Measurements from ENCODE around the gene MET.

Gene MET

GRCh38 chr7:116692401-116693308 lies 20.7 kb downstream of the MET start:
- H3K36me3 ChIP-seq (ENCODE audit: control insufficient read depth in 2 of 2, insufficient read depth in 1 of 2, low read length in 2 of 2): peaks cover 0 to 6% of the 10 kb centered on the region in 2 experiments; a peak in 1 of 3 replicates
- ChIA-PET CTCF (no interaction called here), POLR2A (interaction anchor here (1.1 kb wide), 1 partner anchor 16 kb away, joined by 3 read pairs; no protein-coding TSS in a partner anchor)
- no peak overlapping the region for H3K4me3 ChIP-seq (ENCODE audit: low read depth, low read length)
- no peaks in the 10 kb centered on the region for H3K9me3 ChIP-seq (ENCODE audit: control insufficient read depth, insufficient read depth, low read depth, low read length)
- H3K4me1 ChIP-seq (ENCODE audit: control insufficient read depth, insufficient read depth, low read length): no peaks in the 10 kb centered on the region; the same call in 1 of the 2 replicates
- no peak overlapping the region for H3K27ac ChIP-seq (ENCODE audit: extremely low read depth, low read depth, low read length)
- peak; percentile 27; the same call in 1 of the 2 replicates for TF ChIP-seq PRDM1 (tag by site-specific recombination; IDR thresholded peaks at IDR 0.05)
- TF ChIP-seq ZIC2 (tag by site-specific recombination; IDR thresholded peaks at IDR 0.05): no peak

DNA sequence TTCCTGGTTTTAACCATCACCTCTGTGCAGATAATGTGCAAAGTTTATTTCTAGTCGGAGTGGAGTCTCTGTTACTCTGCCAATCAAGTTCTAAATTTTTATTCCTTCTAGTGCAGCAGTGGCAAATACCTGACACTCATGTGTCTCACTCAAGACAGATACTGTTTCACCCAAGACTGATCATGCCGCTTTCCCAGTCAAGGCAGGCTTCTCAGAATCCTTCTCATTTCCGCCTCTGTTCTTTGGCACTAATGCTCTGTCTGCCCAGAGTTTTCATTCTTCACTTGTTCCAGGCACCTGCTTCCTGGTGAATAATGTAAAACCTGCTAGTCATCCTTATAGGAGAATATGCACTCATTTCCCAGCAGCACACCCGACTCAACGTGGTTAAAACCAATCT lies 24.7 kb downstream of the MET start:
- no peaks in the 10 kb centered on the region for H3K4me1 ChIP-seq (ENCODE audit: control insufficient read depth, insufficient read depth, low read length)
- POLR2A ChIA-PET: no interaction called here
- no peak overlapping the region for H3K4me3 ChIP-seq (ENCODE audit: low read depth, low read length)
- TF ChIP-seq GLI2 (tag by site-specific recombination; IDR thresholded peaks at IDR 0.05; ENCODE audit: borderline replicate concordance, low read depth) (no peak), ZNF324 (tag by site-specific recombination; IDR thresholded peaks at IDR 0.05) (no peak), HOXC10 (CRISPR knock-in tag; IDR thresholded peaks at IDR 0.05) (no peak), ZNF16 (tag by site-specific recombination; IDR thresholded peaks at IDR 0.05; ENCODE audit: low read depth) (no peak), ZNF274 (IDR thresholded peaks at IDR 0.05; ENCODE audit: low read length) (no peak), ZNF274 (tag by site-specific recombination; IDR thresholded peaks at IDR 0.05; ENCODE audit: borderline replicate concordance) (no peak), ZNF626 (tag by site-specific recombination; IDR thresholded peaks at IDR 0.05) (no peak), ZNF37A (tag by site-specific recombination; IDR thresholded peaks at IDR 0.05) (no peak), ZNF138 (tag by site-specific recombination; IDR thresholded peaks at IDR 0.05; ENCODE audit: borderline replicate concordance) (no peak), ZNF148 (tag by site-specific recombination; IDR thresholded peaks at IDR 0.05; ENCODE audit: borderline replicate concordance) (no peak), ZNF571 (tag by site-specific recombination; IDR thresholded peaks at IDR 0.05) (no peak), ZNF639 (tag by site-specific recombination; IDR thresholded peaks at IDR 0.05) (no peak), ZNF585B (tag by site-specific recombination; IDR thresholded peaks at IDR 0.05) (no peak), PRDM2 (tag by site-specific recombination; IDR thresholded peaks at IDR 0.05; ENCODE audit: borderline replicate concordance) (no peak)
- TF ChIP-seq, protein P1, sequence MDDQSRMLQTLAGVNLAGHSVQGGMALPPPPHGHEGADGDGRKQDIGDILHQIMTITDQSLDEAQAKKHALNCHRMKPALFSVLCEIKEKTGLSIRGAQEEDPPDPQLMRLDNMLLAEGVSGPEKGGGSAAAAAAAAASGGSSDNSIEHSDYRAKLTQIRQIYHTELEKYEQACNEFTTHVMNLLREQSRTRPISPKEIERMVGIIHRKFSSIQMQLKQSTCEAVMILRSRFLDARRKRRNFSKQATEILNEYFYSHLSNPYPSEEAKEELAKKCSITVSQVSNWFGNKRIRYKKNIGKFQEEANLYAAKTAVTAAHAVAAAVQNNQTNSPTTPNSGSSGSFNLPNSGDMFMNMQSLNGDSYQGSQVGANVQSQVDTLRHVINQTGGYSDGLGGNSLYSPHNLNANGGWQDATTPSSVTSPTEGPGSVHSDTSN (CRISPR knock-in tag; IDR thresholded peaks at IDR 0.05): no peak
- H3K9me3 ChIP-seq (ENCODE audit: control insufficient read depth, insufficient read depth, low read depth, low read length): no peaks in the 10 kb centered on the region
- H3K36me3 ChIP-seq (ENCODE audit: control insufficient read depth in 2 of 2, insufficient read depth in 1 of 2, low read length in 2 of 2): peaks cover 0 to 6% of the 10 kb centered on the region in 2 experiments; a peak in 1 of 3 replicates
- H3K27ac ChIP-seq (ENCODE audit: extremely low read depth, low read depth, low read length): no peak overlapping the region
- CTCF ChIA-PET: no interaction called here

Measured in HEK293 (cell line).